DOHH2 (cell line): ENCODE data around the gene ZNF732.

Source experiments
- CTCF ChIP-seq: fragments of 200-600 bp; sonication (generic); IDR thresholded peaks from one replicate; pipeline ENCODE4 v1.5.1; 2014; ENCODE audit warnings: antibody characterized with exemption, mild to moderate bottlenecking, low read depth, low read length; ENCODE audit not compliant: poor library complexity, severe bottlenecking
- EZH2phosphoT487 ChIP-seq: fragments of 200-600 bp; sonication (generic); IDR thresholded peaks from 2 replicates; pipeline ENCODE4 v1.6.1; 2017; ENCODE audit warnings: borderline replicate concordance, mild to moderate bottlenecking, antibody characterized with exemption, low read length, moderate library complexity, mixed read lengths

DNA sequence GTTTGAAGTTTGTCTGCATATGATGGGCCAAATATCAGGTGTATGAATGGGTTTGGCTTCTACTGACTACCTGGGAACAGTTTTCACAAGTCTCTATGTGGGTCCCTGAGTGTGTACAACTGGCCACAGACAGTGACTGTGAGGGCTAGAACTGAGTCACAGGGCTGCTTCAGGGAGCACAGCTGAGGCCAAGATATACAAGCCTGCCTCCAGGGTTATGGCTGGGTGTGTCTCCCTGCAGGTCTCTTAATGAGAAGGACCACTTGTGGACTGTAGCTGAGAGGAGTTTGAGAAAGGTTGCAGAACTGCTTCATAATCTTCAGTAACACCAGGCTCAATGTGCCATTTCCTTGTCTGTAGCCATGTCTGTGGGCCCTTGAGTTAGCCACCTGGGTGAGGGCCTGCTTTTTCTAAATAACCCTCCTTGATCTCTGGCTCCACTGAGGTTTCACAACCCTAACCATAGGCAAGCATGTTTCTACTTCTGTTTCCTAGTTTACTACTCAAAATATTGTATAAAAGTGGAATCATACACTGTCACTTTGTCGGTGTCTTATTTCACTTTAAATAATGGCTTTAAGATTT is 81.3 kb downstream of the ZNF732 start:
- TF ChIP-seq CTCF (no peak), EZH2phosphoT487 (no peak)
